HG02610 (cell line): Measurements from ENCODE around the gene DENND5B.
"Not testable (repeated sequence)": the region's sequence is repeated elsewhere in the genome, so short reads cannot be mapped to it uniquely, and the experiment has no call there.

ENCODE experiments used
- ATAC-seq: cut with Tn5 transposase; IDR thresholded peaks from one replicate; pipeline ENCODE4 v1.9.1; 2021; ENCODE audit warnings: mild to moderate bottlenecking, moderate library complexity; ENCODE audit not compliant: unreplicated experiment

The DENND5B gene

DNA sequence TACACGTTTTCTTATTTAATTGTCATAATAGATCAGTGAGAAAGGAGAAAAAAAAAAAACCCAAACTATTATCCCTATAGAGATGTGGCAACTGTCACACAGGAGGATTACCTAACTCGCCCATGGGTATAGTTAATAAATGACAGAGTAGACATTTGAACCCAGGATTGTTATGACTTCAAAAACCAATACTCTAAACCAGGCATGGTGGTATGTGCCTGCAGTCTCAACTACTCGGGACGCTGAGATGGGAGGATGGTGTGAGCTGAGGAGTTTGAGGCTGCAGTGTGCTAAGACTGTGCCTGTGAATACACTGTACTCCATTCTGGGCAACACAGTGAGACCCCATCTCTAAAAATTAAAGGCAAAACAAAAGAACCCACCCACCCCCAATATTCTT is 114.5 kb downstream of the DENND5B start:
- no peak for ATAC-seq

GRCh38 chr12:31475610-31476009 is 115.3 kb downstream of the DENND5B start:
- ATAC-seq, result not testable (repeated sequence)

DNA sequence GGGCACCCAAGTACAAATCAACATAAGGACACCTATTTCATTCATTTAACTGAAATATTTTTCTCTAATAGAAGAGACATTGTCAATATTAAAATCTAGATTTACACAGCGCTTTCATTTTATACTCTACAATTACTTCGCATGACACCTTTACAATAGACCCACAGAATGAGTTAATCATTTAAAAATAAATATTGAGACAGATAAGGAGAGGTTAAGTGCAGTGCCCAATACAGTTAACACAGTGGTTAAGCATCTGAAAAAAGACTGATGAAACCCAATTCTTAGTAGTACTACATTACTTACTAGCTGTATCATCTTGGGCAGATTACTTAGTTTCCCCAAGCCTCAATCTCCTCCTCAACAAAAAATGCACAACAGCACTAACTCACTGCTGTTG is 116.2 kb downstream of the DENND5B start:
- ATAC-seq, result no peak

DNA sequence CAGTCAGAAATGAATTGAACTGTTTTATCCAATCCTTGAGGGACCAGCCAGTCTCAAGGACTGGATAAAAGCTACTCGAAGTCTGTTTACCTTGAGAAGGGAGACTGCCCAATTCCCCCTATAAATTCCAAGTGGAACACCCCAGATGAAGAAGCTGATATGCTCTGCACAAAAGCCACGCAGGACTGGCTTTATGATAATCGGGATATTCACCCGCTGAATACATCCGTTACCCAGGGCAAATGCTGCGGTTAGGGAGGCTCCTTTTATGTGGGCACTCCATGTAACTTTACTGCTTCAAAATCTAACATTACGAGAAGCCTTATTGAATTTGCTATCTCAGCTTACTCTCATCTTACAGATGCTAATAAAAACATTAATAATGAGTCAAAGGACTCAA is 119.1 kb downstream of the DENND5B start:
- no peak for ATAC-seq

- ATAC-seq, result no peak
Measured at GRCh38 chr12:31471051-31471450, 119.9 kb downstream of the DENND5B start.

DNA sequence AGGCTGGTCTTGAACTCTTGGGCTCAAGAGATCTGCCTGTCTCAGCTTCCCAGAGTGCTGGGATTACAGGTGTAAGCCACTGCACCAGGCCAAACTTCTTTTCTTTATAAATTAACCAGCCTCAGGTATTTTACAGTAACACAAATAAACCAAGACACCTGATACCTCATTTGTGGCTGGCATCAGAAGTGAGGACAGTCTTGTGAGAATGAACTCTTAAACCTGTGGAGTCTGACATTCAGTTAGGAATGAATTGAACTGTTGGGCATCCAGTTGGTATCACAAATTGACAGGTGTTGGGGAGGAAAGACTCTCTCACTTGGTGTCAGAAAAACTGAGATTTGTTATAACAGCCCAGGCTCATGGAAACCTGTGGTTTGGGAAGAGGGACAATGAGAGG is 120.5 kb downstream of the DENND5B start:
- ATAC-seq, result no peak

- no peak for ATAC-seq
Measured at GRCh38 chr12:31466768-31467167, 124.2 kb downstream of the DENND5B start.

- ATAC-seq, result no peak
Measured at GRCh38 chr12:31465002-31465401, 125.9 kb downstream of the DENND5B start.

DNA sequence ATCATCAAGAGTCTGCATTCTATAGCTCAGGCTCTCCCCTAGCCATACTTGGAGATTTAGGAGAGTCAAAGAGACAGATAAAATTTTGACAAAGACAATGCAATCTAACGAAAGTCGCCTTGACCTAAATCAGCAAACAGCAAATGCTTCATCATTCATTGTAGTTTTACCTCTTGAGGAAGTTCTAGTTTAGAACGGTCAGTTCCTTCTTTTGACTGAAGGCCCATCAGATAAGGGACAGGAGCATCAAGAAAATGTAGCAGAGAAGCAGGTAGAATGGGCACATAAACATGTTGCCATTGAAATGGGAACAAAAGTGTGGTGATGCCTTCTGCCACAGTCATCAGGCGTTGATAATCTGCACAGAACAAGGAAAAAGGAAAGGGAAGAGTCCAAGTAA is 130.9 kb downstream of the DENND5B start:
- ATAC-seq, result no peak

DNA sequence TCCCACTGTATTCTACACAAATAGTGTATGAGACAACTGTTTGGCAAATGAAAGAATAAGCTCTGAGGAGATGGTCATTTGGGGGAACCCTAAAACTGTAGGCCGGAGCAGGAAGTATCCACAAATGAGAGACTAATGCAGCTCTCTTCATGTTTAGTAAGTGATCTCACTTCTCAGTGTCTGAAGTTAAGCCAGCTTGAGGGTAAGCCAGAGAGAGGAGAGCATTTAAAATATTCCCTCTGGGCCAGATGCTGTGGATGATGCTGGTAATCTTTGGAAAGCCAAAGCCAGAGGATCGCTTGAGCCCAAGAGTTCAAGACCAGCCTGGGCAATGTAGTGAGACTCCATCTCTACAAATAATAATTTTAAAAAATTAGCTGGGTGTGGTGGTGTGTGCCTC is 134.4 kb downstream of the DENND5B start:
- no peak for ATAC-seq

DNA sequence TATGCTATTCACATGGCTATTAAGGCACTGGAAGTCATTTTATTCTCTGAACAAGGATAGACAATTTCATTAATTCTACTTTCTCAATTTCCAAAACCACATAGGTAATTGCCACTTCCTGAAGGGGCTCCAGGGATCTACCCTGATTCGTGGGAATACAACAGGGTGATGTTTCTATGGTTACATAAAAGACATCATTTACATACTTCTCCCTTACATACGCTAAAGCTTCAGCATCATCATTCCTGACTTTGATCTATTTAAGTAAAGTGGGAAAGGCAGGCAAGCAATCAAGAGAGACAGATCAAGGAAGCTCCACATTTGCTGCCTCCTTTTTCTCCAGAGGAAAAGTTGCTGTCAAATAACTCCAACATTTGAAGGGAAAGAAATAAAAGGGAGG is 146.2 kb downstream of the DENND5B start:
- no peak for ATAC-seq

DNA sequence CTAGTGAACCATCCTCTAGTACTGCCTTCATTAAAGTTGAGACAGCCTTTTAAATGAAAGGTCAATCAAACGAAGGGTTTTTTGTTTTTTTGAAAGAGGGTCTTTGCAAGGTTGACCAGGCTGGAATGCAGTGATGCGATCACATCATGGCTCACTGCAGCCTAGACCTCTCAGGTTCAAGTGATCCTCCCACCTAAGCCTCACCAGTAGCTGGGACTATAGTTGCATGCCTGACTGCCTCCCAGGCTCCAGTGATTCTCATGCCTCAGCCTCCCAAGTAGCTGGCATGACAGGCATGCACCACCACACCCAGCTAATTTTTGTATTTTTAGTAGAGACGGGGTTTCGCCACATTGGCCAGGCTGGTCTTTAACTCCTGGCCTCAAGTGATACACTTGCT is 150.3 kb downstream of the DENND5B start:
- ATAC-seq, result no peak

- ATAC-seq, result no peak
Measured at GRCh38 chr12:31440134-31440533, 150.8 kb downstream of the DENND5B start.

- no peak for ATAC-seq
Measured at GRCh38 chr12:31431721-31432240, 159.2 kb downstream of the DENND5B start.

DNA sequence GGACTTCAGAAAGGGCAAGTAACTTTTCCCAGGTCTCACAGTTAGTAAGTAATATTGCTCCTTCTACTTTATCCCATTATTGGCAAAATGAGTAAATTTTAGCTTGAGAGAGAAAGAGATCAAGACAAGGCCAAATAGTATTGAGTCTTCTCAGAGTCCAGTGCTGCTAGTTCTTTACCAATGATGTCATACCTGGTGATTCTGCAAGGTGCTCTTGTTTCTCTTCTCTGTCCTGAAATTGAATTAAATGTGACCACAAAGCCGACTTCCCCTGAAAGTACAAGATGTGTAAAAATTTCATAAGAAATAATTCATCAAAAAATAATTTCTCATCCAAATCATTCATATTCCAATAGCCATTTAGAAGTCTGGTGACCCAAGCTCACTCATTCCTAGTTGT is 167.5 kb downstream of the DENND5B start:
- ATAC-seq, result no peak

- no peak for ATAC-seq
Measured at GRCh38 chr12:31412292-31412801, 178.6 kb downstream of the DENND5B start.

- no peak for ATAC-seq
Measured at GRCh38 chr12:31408763-31409162, 182.2 kb downstream of the DENND5B start.

- no peak for ATAC-seq
Measured at GRCh38 chr12:31407562-31407961, 183.4 kb downstream of the DENND5B start.

DNA sequence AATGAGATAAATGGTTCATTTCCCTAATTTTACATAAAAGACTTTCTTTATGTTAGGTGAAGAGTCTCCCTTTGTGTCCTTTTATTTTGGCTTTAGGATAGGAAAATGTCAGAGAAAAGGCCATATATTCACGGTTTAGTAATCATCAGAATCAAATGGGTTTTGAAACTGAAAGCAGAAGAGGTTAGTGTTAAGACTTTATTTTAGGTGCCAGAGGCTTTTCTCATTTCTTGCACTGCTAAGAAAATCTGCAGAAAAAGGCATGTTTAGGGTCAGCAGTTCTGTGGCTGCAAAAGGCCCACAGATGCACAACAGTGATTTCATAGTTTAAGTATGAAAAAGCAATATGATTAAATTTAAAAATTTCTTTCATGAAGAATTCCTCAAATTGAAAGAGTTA is 184.6 kb downstream of the DENND5B start:
- peak; percentile 82 for ATAC-seq

DNA sequence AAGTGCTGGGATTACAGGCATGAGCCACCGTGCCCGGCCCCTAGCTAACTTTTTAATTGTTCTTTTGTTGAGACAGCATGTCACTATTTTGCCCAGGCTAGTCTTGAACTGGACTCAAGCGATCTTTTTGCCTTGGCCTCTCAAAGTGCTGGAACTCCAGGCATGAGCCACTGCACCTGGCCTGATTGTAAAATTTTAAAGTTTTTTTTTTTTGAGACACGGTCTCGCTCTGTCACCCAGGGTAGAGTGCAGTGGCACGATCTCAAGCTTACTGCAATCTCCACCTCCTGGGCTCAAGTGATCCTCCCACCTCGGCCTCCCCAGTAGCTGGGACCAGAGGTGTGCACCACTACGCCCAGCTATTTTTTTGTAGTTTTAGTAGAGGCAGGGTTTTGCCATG is 185.9 kb downstream of the DENND5B start:
- ATAC-seq, result no peak

DNA sequence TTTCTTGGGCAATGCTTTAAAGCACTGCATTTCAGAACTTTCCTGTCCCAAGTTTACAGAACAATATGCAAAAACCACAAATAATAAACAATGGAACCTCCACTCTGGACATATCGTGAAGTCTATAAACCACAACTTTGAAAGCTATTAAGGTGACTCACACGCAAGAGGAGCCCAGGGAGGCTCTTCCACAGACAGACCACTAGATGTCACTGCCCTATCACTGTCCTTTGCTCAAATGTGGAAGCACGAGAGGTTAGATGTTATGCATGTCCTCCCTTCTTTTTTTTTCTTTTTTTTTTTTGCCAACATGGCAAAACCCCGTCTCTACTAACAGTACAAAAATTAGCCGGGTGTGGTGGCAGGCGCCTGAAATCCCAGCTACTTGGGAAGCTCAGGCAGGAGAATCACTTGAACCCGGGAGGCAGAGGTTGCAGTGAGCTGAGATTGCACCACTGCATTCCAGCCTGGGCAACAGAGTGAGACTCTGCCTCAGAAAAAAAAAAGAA is 187.8 kb downstream of the DENND5B start:
- ATAC-seq, result peak; percentile 81

- no peak for ATAC-seq
Measured at GRCh38 chr12:31393004-31393550, 197.9 kb downstream of the DENND5B start.

- no peak for ATAC-seq
Measured at GRCh38 chr12:31390991-31391390, 199.9 kb downstream of the DENND5B start.
